DMS53 treated with DMSO at 0.1 percent for 48 hours (cell line): Measurements from ENCODE around the gene ANKS6.

ENCODE experiments used
- DNase-seq: peaks from one replicate; lab custom pipeline; 2025; ENCODE audit not compliant: unreplicated experiment; lab: John Stamatoyannopoulos, UW

ANKS6 gene

GRCh38 chr9:98773721-98774120 lies 22.6 kb downstream of the ANKS6 start:
- no peak for DNase-seq

- no peak for DNase-seq
Observed at GRCh38 chr9:98772364-98773155, 23.8 kb downstream of the ANKS6 start.

DNA sequence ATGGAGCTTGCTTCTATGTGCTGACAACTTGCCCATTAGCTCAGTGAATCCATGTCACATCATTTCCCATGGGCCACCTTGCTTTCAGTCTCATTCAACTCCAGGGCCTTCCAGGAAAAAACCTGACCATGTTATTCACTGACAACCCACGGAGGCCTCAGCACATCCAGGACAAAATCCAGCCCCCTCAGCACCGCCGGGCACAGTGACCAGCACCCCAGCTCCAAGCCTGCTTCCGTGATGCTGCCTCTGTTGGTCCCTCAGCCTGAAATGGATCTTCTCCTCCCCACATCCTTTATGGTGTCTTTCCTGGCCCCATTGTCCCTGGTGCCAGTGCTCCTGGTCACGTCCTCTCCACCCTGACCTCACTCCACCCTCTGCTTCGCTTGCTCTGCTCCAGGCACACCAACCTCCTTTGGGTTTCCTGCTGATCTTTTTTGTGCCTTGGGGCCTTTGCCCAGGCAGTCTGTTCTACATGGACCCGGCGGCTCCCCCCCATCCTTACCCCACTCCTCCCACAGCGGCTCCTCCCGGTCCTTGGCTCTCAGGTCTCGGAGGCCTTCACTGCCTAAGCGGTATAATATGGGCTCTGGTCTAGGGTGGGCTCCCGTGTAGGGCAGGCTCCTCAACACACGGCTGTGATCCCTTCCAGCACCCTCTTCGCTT lies 25.0 kb downstream of the ANKS6 start:
- DNase-seq = no peak

GRCh38 chr9:98770717-98771116 lies 25.6 kb downstream of the ANKS6 start:
- DNase-seq = no peak

DNA sequence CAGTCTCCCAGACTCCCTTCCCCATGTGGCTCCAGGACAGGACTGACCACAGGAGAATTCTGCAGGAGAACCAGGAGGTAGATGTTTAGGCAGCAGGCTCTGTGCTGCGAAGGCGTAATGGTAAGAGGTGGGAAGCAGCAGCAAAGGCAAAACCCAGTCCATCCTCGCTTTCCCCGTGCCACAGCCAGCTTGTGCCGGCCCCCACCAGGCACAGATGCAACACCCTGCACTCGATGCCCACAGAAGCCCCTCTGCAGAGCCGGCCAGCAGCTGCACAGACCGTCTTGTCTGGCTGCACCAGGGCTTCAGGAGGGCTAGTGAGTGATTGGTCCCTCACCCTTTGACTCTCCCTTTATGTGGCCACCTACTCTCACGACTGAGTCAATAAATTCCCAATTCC lies 28.0 kb downstream of the ANKS6 start:
- no peak for DNase-seq

DNA sequence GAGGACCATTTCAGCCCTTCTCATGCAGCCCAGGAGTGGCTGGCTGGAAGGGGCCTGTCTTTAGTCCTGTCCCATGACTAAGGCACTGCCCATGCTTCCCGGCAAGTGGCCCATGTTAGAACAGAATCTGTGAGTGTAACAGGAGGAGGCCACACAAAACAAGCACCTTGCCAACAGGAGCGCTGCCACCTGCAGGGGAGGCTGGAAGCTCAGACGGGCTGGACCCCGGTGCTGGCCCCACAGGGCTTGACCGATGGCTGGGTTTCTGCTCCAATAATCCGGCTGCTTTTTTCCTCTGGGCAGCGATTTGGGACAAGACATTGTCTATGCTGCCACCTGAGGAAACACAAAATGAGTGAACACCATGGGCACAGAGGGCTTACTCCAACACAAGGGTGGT lies 28.4 kb downstream of the ANKS6 start:
- no peak for DNase-seq

- no peak for DNase-seq
Observed at GRCh38 chr9:98767196-98767595, 29.2 kb downstream of the ANKS6 start.

- DNase-seq = no peak
Observed at GRCh38 chr9:98766586-98766985, 29.8 kb downstream of the ANKS6 start.

DNA sequence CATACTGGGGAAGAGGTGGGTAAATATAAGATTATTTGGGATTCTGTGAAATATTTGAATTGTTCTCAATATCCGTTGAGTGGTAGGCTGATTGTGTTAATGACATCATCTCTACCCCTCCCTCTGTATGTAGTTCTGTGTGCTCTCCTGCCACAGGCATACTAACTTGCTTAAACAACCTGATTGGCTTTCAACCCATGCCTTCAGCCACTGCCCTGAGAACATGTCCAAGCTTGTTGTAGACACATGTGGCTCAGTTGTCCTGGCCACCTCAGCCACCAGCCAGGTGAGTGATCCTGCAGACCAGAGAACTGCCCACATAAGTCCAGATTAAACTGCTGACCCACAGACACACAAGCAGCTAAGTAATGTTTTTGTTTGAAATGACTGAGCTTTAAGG lies 31.1 kb downstream of the ANKS6 start:
- no peak for DNase-seq

- DNase-seq = no peak
Observed at GRCh38 chr9:98763986-98764745, 32.2 kb downstream of the ANKS6 start.

- DNase-seq = no peak
Observed at GRCh38 chr9:98760231-98760630, 36.1 kb downstream of the ANKS6 start.

- DNase-seq = no peak
Observed at GRCh38 chr9:98755006-98755618, 41.2 kb downstream of the ANKS6 start.

- DNase-seq = no peak
Observed at GRCh38 chr9:98751210-98751609, 45.1 kb downstream of the ANKS6 start.

DNA sequence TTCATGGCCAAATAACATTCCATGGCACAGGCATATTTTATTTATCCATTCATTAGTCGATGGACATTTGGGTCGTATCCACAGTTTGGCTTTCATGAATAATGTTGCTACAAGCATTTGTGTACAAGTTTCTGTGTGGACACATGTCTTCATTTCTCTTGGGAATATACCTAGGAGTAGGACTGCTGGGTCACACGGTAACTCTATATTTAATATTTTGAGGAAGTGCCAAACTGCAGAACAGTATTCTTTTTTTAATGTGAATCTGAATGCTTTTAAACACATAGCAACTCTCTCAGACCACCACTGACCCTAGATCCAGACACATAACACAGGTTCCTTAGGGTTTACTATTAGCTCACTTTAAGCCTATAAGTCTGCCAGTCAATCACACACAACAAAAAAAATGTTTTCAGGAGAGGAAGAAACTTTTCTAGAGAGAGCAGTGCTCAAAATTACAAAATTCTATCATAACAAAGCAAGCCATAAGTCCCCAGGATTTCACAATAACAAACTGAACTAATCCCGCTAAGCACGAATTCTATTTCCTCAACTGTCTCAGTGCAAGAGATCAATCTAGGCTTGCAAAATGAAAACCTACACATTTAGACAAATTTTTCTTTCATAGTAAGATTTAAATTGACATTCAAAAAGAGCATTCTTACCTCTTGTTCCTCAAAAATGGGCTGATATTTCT lies 45.8 kb downstream of the ANKS6 start:
- DNase-seq = no peak

DNA sequence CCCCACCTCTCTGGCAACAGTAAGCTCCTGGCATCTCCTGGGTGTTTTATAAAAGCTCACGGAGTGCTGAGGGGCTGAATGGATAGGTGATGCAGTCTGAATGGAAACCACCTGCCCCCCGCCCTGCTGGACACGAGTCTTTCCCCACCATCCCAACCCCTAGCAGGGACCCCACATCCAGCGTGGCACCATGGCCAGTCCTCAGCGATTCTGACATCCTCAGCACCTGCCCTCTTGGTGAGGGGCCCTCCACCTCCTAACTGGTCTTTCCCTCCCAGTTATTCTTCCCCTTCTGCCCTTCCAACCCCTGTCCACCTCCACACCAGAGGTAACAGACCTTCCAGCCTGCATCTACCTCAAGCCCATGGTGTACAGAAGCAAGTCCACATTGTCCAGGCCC lies 48.9 kb downstream of the ANKS6 start:
- no peak for DNase-seq

- DNase-seq = no peak
Observed at GRCh38 chr9:98745470-98745869, 50.9 kb downstream of the ANKS6 start.

DNA sequence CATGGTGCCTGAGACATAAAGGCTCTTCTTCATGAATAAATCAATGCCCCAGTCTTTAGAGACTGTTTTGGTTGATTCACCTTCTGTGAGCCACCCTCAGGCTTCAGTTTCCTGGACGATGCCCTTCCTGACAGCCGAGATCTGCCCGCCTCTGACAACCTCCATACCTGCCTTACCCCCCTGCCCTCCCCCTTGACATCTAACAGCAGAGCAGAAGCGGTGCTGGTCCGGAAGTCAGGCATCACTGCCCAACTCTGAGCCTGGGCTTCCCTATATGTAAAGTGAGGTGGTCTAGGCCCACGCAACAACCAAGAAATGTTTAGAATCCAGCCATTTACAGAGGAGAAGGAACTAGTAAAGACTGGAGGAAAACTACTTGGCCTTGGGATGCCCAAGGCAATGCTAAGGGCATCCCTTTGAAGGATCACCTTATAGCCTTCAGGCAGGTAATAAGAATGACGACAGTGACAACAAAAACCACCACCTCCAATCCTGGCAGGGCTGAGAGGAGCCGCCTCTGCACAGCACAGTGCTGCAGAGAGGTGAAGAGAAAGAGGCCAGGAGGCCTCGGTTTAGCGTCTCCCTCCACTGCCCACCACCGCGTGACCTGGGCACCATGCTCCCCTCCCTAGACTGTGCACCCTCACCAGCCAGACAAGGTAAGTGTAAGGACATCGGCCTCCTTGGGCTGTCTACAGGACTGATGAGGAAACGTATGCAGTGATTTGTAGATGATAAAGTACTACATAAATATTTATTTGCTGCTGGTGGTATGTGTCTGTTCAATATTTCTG lies 52.3 kb downstream of the ANKS6 start:
- DNase-seq = no peak

GRCh38 chr9:98743329-98743728 lies 53.0 kb downstream of the ANKS6 start:
- no peak for DNase-seq

- DNase-seq = no peak
Observed at GRCh38 chr9:98742325-98743280, 53.8 kb downstream of the ANKS6 start.
